COLO829 (cell line): Measurements from ENCODE around the gene TAC4.

Source experiments
- DNase-seq: peaks from one replicate; pipeline ENCODE4 v3.0.0; 2012; ENCODE audit warnings: low spot score

Gene TAC4

DNA sequence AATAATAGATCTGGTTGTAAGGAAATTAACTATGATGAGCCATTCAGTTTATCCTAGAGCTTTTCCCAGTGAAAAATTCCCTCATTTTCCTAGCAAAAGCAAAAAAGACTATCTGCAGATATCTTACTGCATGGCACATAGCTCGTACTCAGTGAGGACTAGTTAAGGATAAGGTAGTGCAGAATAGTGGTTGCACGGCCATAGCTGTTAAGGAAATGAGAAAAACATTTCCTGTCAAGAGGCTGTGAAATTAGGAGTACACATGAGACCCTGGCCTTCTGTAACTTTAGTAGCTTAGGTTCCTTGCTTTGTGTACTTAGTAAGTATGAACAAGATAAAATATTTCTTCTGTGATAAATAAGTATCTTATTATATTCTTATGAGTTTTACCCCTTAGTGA lies 49.1 kb downstream of the TAC4 start:
- DNase-seq, result no peak

DNA sequence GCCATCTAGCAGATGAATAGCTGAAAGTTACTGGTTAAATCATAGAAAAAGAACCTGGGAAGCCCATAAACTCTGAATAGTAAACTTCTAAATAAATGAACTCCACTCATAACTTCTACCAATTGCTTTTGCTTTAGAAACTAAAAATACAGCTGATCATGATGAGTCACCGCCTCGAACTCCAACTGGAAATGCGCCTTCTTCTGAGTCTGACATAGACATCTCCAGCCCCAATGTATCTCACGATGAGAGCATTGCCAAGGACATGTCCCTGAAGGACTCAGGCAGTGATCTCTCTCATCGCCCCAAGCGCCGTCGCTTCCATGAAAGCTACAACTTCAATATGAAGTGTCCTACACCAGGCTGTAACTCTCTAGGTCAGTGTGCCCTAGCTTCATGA lies 49.7 kb downstream of the TAC4 start:
- peak; percentile 18 for DNase-seq

DNA sequence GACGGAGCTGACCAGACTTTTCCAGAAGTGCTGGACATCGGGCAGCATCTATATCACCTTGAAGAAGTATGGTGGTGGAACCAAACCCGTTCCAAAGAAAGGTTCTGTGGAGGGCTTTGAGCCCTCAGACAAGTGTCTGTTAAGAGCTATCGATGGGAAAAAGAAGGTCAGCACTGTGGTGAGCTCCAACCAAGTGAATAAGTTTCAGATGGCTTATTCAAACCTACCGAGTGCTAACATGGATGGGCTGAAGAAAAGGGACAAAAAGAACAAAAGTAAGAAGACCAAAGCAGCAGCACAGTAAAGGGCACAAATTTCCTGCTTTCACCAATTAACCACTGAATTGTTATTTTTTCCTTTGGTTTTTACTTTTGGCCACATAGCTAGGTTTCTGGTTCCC lies 52.5 kb downstream of the TAC4 start:
- DNase-seq, result no peak

- no peak for DNase-seq
Measured at GRCh38 chr17:49793309-49793708, 54.6 kb downstream of the TAC4 start.

- no peak for DNase-seq
Measured at GRCh38 chr17:49789243-49789578, 58.7 kb downstream of the TAC4 start.

DNA sequence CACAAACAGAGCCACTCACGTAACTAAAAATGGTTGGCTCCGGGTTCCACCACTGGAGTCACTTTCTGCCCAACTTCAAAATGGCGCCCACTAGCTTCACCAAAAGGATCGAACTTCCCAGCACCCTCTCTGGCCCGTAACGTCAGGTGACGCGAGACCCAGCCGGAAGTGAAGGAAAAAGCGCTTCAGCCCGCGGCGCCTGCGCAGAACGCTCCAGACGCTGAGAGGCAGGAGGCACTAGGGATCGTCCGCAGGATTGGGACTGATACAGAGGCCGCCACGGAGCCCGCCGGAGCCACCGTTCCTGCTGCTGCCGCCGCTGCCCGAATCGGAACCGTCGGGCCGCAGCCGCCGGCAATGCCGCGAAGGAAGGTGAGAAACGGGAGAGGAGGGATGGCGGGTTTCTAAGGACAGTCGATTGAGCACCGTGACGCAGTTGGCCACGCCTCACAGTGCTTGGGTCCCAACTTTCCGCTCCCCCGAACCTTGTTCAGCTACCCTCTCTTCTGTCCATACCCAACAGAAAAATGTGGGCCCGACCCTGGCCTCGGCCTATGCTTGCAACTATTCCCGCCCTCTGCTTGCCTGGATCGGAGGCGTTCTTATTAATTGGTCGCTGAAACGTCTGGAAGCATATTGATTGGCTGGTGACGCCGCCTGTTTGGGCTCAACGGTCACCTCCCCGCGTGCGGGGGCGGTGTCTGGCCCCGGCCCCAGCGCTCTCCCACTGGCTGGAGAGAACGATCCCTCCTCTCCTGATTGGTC lies 59.2 kb downstream of the TAC4 start, which contains the start of gene KAT7:
KAT7 (plus strand) TSS at position 204 of the 765 bp plus-strand sequence; CDS start at position 358, 154 bp downstream.
- peak; percentile 89 for DNase-seq
